Inflammatory macrophage treated with lipopolysaccharide for 4 hours (primary cell): ENCODE measurements around the gene TRIM14.
"Not testable (repeated sequence)": the region's sequence is repeated elsewhere in the genome, so short reads cannot be mapped to it uniquely, and the experiment has no call there.

Experiments
- DNase-seq: peaks from one replicate; pipeline ENCODE4 v3.0.0-alpha.2; 2020

TRIM14 gene

GRCh38 chr9:98104445-98104881 lies 14.6 kb downstream of the TRIM14 start:
- DNase-seq: peak; percentile 44

- DNase-seq: peak; percentile 38
Observed at GRCh38 chr9:98101868-98102273, 17.2 kb downstream of the TRIM14 start.

- no peak for DNase-seq
Observed at GRCh38 chr9:98101416-98101815, 17.6 kb downstream of the TRIM14 start.

DNA sequence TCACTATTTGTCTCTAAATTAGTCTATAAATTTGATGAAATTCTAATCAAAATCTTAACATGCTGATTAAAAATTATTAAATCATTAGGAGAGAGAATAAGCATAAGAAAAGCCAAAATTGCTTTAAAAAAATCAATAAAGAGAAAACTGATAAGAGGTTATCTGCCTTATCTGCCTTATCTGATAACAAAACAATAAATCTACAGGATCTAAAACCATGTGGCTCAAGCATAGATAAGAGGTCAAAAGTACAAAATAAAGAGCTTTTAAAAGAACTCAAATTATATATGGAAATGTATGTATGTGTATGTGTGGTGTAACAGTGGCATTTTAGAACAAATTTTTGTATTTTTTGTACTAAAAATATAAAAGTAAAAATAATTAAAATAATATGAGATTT lies 18.6 kb downstream of the TRIM14 start:
- no peak for DNase-seq

DNA sequence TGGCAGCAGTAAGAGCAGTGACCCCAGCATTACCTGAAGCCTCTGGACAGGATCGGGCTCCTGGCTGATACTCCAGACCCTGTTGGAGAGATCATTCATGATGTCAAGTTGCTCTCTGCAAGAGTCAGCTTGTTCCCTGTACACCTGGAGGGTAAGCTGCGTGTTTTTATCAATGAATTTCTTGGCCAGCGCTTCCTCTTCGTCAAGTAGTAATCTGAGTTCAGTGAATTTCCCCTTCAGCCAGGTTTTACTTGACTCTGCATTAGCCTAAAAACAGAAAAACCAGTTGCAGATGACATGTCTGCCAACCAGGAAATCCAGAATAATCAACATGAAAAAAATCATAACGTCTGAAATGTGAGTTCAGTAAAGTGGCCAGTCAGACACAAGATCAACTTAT lies 19.1 kb downstream of the TRIM14 start:
- no peak for DNase-seq

DNA sequence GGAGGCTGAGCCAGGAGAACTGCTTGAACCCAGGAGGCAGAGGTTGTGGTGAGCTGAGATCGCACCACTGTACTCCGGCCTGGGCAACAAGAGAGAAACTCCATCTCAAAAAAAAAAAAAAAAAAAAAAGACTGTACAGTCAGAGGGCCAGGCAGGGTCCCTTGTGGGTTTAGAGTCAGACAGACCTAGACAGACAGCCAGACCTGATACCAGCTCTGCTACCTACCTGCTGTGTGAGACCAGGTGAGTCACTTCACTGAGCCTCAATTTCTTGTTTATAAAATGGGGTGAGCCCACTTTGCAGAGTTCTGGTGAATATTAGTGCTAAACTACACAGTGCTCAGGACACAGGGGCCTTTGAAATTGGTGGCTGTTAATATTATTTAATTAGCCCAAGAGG lies 19.7 kb downstream of the TRIM14 start:
- no peak for DNase-seq

GRCh38 chr9:98097836-98098235 lies 21.2 kb downstream of the TRIM14 start:
- no peak for DNase-seq

DNA sequence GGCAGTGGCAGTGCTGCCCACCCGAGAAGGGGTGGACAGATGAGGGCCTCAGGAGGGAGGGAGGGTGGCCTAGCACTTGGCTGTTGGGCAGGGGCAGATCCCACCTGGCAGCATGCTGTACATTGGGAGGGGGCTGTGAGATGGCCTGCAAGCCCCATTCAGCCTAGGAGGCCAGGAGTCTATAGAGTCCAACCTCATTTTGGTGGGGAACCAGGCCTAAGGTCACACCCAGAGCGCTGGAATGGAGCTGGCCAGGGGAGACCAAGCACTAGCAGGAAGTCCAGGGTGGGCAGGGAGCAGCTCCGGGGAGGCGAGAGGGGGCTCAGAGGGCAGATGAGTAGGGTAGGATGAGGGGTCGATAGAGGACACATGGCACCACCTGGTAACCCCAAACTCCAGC lies 22.9 kb downstream of the TRIM14 start:
- no peak for DNase-seq

- DNase-seq: no peak
Observed at GRCh38 chr9:98095401-98095800, 23.6 kb downstream of the TRIM14 start.

- DNase-seq: no peak
Observed at GRCh38 chr9:98094851-98095250, 24.2 kb downstream of the TRIM14 start.

DNA sequence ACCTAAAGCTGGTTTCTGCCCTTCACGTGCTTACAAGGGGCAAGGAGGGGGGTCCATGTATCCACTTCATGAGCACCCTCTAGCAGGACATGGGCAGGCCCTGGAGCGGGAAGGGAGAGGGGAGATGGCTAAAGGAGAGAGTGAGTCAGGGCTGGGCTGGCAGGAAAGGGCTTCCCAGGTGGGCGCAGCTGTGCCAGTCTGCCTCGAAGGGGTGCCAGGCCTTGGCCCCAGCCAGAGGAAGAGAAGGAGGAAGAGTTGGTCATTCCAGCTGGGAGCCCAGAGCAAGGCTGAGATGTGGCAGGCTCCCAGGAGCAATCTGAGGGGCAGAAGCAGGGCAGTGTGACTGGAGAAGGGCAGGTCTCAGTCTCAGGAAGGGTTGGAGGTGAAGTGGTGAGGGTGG lies 24.7 kb downstream of the TRIM14 start:
- DNase-seq: no peak

DNA sequence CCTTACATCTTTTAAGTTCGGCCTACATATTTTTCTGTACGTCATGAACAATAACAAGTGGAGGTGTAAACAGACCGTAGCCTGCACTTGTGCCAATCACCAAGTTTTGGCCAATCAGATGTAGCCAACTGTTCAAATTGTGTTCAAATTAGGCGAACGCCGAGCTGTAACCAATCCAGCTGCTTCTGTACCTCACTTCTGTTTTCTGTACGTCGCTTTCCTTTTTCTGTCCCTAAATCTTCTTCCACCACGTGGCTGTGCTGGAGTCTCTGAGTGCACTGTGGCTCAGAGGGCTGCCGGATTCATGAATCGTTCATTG lies 26.4 kb downstream of the TRIM14 start:
- DNase-seq: no peak

GRCh38 chr9:98091735-98092612 lies 27.0 kb downstream of the TRIM14 start:
- no peak for DNase-seq

DNA sequence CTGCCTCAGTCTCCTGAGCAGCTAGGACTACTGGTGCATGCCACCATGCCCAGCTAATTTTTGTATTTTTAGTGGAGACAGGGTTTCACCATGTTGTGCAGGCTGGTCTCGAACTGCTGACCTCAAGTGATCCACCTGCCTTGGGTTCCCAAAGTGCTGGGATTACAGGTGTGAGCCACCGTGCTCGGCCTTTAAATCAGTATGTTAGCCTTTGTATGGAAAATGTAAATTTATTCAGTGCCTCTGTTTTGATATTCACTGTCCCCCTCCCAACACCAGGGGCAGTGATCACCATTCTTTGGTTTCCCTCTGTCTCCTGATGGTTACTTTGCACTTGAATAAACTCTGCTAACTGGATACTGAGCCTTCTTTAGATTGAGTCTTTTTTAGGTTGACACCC lies 28.3 kb downstream of the TRIM14 start:
- not testable (repeated sequence) for DNase-seq

DNA sequence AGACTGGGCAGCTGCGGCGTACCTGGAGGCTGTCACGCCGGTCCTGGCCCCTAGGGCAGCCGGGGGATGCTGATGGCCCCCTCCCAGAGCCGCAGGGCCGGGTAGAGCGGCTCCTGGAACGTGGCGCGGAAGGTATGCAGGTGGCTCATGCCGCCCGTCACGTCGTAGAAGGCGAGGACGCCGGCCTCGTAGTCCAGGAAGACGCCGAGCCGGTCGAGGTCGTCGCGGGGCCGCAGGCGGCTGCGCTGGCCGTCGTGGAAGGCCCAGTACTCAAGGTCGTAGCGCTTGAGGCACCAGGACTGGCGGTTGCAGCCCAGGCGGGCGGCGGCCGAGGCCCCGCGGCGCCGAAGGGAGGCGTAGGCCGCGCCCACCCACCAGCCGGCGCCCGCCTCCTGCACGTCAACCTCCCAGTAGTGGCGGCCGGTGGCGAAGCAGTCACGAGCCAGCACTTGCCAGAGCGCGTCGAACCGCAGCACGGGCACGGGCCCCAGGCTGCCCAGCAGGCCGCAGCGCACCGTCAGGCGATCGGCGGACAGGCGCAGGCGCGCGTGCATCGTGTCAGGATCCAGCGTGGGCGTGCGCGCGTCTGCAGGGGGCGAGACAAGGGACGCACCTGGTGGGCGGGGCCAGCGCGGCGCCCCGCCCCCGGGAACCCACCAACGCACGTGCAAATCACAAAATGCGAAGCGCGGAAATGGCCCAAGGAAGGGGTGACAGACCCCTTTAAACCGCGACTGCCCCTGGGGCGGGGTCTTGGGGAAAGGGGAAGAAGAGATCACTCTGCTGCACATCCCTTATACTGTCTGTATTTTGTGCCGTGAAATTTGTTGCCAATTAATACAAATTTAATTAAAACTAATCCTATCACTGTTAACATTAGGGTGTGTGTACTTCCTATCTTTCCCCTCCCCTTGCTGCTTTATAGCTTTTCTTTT lies 31.3 kb downstream of the TRIM14 start:
- no peak for DNase-seq

DNA sequence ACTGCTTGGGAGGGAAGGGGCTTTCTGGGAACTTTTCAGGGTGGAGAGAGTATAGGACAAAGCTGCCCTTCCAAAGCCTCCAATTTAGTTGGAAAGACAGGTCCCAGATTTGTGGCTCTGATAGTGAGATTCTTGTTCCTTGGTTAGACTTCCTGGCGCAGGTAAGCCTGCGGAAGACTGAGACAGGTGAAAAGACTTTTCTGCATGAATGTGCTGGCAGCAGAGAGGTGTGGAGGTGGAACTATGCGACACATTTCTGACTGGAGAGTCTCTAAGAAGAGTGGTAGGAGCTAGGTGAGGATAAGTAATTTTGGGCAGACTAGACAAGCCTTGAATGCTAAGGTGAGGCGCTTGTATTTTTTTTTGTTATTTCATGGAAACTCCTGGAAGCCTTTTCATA lies 32.6 kb downstream of the TRIM14 start:
- no peak for DNase-seq

- DNase-seq: no peak
Observed at GRCh38 chr9:98085944-98086343, 33.1 kb downstream of the TRIM14 start.

GRCh38 chr9:98085058-98085457 lies 34.0 kb downstream of the TRIM14 start:
- no peak for DNase-seq

DNA sequence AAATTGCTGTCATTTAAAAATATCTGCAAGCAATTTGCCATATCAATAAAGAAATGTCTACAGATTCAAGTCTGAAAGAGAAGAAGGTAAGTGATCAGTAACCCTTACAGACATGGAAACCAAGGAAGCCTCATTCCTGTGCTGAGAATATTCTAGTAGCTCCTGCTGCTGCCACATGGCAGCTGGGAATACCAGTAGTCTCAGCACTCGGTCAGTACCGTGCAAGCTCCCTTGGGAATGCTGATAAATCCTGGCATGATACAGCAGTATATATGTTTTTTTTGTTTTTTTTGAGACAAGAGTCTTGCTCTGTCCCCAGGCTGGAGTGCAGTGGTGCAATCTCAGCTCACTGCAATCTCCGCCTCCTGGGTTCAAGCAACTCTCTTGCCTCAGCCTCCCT lies 34.6 kb downstream of the TRIM14 start:
- no peak for DNase-seq

- no peak for DNase-seq
Observed at GRCh38 chr9:98083566-98084183, 35.3 kb downstream of the TRIM14 start.

GRCh38 chr9:98083061-98083501 lies 35.9 kb downstream of the TRIM14 start:
- DNase-seq: no peak

DNA sequence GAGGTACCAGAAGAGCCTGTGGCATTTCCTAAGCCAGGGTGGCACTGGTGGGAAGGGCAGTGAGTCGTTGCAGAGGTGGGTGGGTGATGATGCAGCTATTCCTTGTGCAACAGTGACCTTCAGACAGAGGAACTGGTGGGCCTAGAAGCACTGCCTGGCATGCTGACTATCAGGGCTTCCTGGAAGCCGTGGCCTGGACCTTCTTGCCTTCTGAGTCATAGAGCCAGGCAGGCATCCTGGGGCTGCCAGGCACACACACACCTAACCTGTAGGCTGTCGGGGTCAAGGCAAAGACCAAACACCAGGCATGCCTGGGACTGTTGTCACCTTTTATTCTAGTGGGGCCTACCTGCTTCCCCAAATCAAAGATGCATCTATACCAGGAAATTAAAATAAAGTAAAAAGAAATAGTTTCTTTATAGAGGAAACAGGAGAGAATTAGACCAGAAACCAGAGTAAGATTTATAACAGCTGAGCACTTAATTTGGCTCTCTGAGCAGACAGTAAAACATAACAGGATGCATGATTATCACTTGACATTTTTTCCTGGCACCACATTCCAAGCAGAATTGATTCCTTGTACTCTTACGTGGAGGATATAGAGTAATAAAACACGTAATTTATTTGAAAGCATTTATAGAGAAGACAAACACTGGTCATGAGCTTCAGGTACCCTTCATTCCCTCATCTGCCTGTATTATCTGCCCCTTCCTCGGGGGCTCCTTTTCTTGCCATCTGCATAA lies 37.4 kb downstream of the TRIM14 start:
- DNase-seq: peak; percentile 91

DNA sequence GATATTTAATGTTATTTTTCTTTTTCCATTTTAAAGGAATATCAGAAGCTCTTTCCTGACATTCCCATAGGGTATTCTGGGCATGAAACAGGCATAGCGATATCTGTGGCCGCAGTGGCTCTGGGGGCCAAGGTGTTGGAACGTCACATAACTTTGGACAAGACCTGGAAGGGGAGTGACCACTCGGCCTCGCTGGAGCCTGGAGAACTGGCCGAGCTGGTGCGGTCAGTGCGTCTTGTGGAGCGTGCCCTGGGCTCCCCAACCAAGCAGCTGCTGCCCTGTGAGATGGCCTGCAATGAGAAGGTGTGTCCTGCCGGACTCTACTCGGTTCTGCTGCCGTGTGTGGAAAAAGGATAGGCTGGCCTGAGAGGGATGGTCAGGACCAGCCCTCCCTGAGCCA lies 38.2 kb downstream of the TRIM14 start:
- no peak for DNase-seq
